ENCODE measurements around the gene INPP5A. TPM values are rescaled to one million over a fixed set of nuclear protein-coding genes. Genes with fewer than 3 reads are reported as not detected.

Gene INPP5A
- total RNA-seq, 6 donors from 2014 or later: 28.6 to 81.7 (median 44.8) TPM

- DNase-seq: no peak
- H3K4me3 ChIP-seq: no peak overlapping the region
- H3K27me3 ChIP-seq: no peaks in the 10 kb centered on the region
- peaks cover 10 to 25% (median 16%) of the 10 kb centered on the region in 4 donors for H3K4me1 ChIP-seq
- no peaks in the 10 kb centered on the region for H3K9me3 ChIP-seq
- ATAC-seq (ENCODE audit: low FRiP score in 2 of 2): no peak
- TF ChIP-seq EP300 (IDR thresholded peaks at IDR 0.05) (no peak), POLR2AphosphoS5 (IDR thresholded peaks at IDR 0.05) (no peak), POLR2A (IDR thresholded peaks at IDR 0.05) (no peak)
- TF ChIP-seq, protein P1, sequence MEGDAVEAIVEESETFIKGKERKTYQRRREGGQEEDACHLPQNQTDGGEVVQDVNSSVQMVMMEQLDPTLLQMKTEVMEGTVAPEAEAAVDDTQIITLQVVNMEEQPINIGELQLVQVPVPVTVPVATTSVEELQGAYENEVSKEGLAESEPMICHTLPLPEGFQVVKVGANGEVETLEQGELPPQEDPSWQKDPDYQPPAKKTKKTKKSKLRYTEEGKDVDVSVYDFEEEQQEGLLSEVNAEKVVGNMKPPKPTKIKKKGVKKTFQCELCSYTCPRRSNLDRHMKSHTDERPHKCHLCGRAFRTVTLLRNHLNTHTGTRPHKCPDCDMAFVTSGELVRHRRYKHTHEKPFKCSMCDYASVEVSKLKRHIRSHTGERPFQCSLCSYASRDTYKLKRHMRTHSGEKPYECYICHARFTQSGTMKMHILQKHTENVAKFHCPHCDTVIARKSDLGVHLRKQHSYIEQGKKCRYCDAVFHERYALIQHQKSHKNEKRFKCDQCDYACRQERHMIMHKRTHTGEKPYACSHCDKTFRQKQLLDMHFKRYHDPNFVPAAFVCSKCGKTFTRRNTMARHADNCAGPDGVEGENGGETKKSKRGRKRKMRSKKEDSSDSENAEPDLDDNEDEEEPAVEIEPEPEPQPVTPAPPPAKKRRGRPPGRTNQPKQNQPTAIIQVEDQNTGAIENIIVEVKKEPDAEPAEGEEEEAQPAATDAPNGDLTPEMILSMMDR (IDR thresholded peaks at IDR 0.05): no peak
- WGBS, 2 donors: 77 to 83% methylated on average over 6 of the region's 6 CpGs
- H3K36me3 ChIP-seq: no peaks in the 10 kb centered on the region
- no peak overlapping the region for H3K27ac ChIP-seq
Observed at GRCh38 chr10:132566892-132567291, 29.3 kb downstream of the INPP5A start.

GRCh38 chr10:132570265-132570664, 32.7 kb downstream of the INPP5A start:
- H3K9me3 ChIP-seq: no peaks in the 10 kb centered on the region
- ATAC-seq (ENCODE audit: low FRiP score in 2 of 2) (no peak), DNase-seq (no peak)
- no peaks in the 10 kb centered on the region for H3K27me3 ChIP-seq
- no peak overlapping the region for H3K27ac ChIP-seq
- no peaks in the 10 kb centered on the region for H3K36me3 ChIP-seq
- TF ChIP-seq POLR2AphosphoS5 (IDR thresholded peaks at IDR 0.05): no peak
- TF ChIP-seq, protein P1 (IDR thresholded peaks at IDR 0.05): no peak
- no peak for TF ChIP-seq EP300 (IDR thresholded peaks at IDR 0.05)
- TF ChIP-seq POLR2A (IDR thresholded peaks at IDR 0.05): no peak
- no peak overlapping the region for H3K4me3 ChIP-seq
- 84 to 92% methylated on average over 8 to 10 of the region's 10 CpGs for WGBS, 2 donors
- peaks cover 29 to 40% (median 31%) of the 10 kb centered on the region in 4 donors for H3K4me1 ChIP-seq

GRCh38 chr10:132570771-132571649, 33.4 kb downstream of the INPP5A start:
- ATAC-seq (ENCODE audit: low FRiP score in 2 of 2): peak; percentile 58 to 80
- H3K27ac ChIP-seq: peak overlapping the region in 1 of 4 donors; percentile 26
- H3K36me3 ChIP-seq: no peaks in the 10 kb centered on the region
- peak in 1 of 2 donors; percentile 65 for DNase-seq
- peaks cover 37 to 47% (median 38%) of the 10 kb centered on the region in 4 donors for H3K4me1 ChIP-seq
- TF ChIP-seq EP300 (IDR thresholded peaks at IDR 0.05): no peak
- TF ChIP-seq, protein P1 (IDR thresholded peaks at IDR 0.05): no peak
- TF ChIP-seq POLR2AphosphoS5 (IDR thresholded peaks at IDR 0.05): no peak
- TF ChIP-seq POLR2A (IDR thresholded peaks at IDR 0.05): no peak
- H3K4me3 ChIP-seq: no peak overlapping the region
- H3K27me3 ChIP-seq: no peaks in the 10 kb centered on the region
- WGBS, 2 donors: 59 to 82% methylated on average over 7 to 26 of the region's 26 CpGs
- no peaks in the 10 kb centered on the region for H3K9me3 ChIP-seq

GRCh38 chr10:132571650-132572544, 34.3 kb downstream of the INPP5A start:
- peak in 1 of 2 donors; percentile 65 for DNase-seq
- WGBS, 2 donors: 39 to 55% methylated on average over 14 to 22 of the region's 23 CpGs

More at GRCh38 chr10:132571650-132572544, 34.3 kb downstream of the INPP5A start:
- H3K4me1 ChIP-seq: peaks cover 43 to 54% (median 47%) of the 10 kb centered on the region in 4 donors
- no peaks in the 10 kb centered on the region for H3K27me3 ChIP-seq
- no peaks in the 10 kb centered on the region for H3K36me3 ChIP-seq
- no peaks in the 10 kb centered on the region for H3K9me3 ChIP-seq
- no peak overlapping the region for H3K4me3 ChIP-seq
- peak; percentile 38 to 84 for ATAC-seq (ENCODE audit: low FRiP score in 2 of 2)
- TF ChIP-seq EP300 (IDR thresholded peaks at IDR 0.05) (no peak), POLR2AphosphoS5 (IDR thresholded peaks at IDR 0.05) (peak in 1 of 2 donors; percentile 20)
- TF ChIP-seq, protein P1 (IDR thresholded peaks at IDR 0.05): peak in 1 of 6 experiments; percentile 9
- H3K27ac ChIP-seq: peak overlapping the region in 2 of 4 donors; percentile 26 to 28

Data from upper lobe of left lung (tissue), 6 donors.